K562 (cell line): ENCODE results near the gene ZNF613. TPM values are rescaled to one million over a fixed set of nuclear protein-coding genes. Genes with fewer than 3 reads are reported as not detected.

Source experiments
- CCNT2 ChIP-seq: IDR thresholded peaks from 2 replicates; pipeline ENCODE4 v1.6.1; 2011; ENCODE audit warnings: borderline replicate concordance, low read depth, mild to moderate bottlenecking, moderate library complexity, mixed read lengths, low read length; ENCODE audit not compliant: insufficient read length; ENCODE audit errors: extremely low read depth
- CTCFL ChIP-seq: IDR thresholded peaks from 2 replicates; pipeline ENCODE4 v1.6.1; 2011; ENCODE audit warnings: borderline replicate concordance, low read depth, mild to moderate bottlenecking, moderate library complexity, low read length; ENCODE audit not compliant: insufficient read depth, poor library complexity, severe bottlenecking
- DEAF1 ChIP-seq: fragments of 450-650 bp; formaldehyde crosslinking; IDR thresholded peaks from 2 replicates; pipeline ENCODE4 v1.4.0; 2020; ENCODE audit warnings: mild to moderate bottlenecking, moderate library complexity
- FOXJ2 ChIP-seq: fragments of 200-800 bp; sonication (Bioruptor generic); IDR thresholded peaks from 2 replicates; pipeline ENCODE4 v1.6.1; 2016; ENCODE audit warnings: missing genetic modification characterization, missing compliant biosample characterization
- LARP7 ChIP-seq: fragments of 450-650 bp; IDR thresholded peaks from 2 replicates; pipeline ENCODE4 v1.6.1; 2016
- NFXL1 ChIP-seq: fragments of 450-650 bp; formaldehyde crosslinking; IDR thresholded peaks from 2 replicates; pipeline ENCODE4 v1.4.0; 2021; ENCODE audit warnings: mild to moderate bottlenecking
- RERE ChIP-seq: sonication (generic); formaldehyde crosslinking; IDR thresholded peaks from 2 replicates; pipeline ENCODE4 v1.8.0; 2023; ENCODE audit warnings: missing genetic modification reagents, mild to moderate bottlenecking, borderline replicate concordance
- RUNX1 ChIP-seq: sonication (generic); IDR thresholded peaks from 2 replicates; pipeline ENCODE4 v1.6.1; 2016; ENCODE audit warnings: antibody characterized with exemption, low read depth
- SETDB1 ChIP-seq: IDR thresholded peaks from one replicate; pipeline ENCODE4 v1.6.1; 2012; ENCODE audit warnings: low read length, control low read depth, inconsistent platforms
- SMAD4 ChIP-seq: fragments of 250-450 bp; sonication (Bioruptor Pico); conservative IDR thresholded peaks from 2 replicates; pipeline ENCODE4 v1.8.0; 2021; ENCODE audit warnings: inconsistent platforms, mild to moderate bottlenecking, moderate library complexity
- TAL1 ChIP-seq: fragments of 450-650 bp; IDR thresholded peaks from 2 replicates; pipeline ENCODE4 v1.6.1; 2016; ENCODE audit warnings: mild to moderate bottlenecking
- TEAD4 ChIP-seq, 2 experiments: sonication (generic) in 1 of 2; formaldehyde crosslinking in 1 of 2; IDR thresholded peaks; 2 replicates each; pipeline versions ENCODE4 v1.6.1 to v1.8.0; 2012 to 2022; ENCODE audit warnings: borderline replicate concordance in 1 of 2, inconsistent platforms in 1 of 2, low read length in 1 of 2, mild to moderate bottlenecking in 1 of 2, missing genetic modification reagents in 1 of 2
- THRB ChIP-seq: fragments of 450-650 bp; formaldehyde crosslinking; conservative IDR thresholded peaks from 2 replicates; pipeline ENCODE4 v1.4.0; 2022; ENCODE audit warnings: mild to moderate bottlenecking, missing genetic modification characterization
- ZNF12 ChIP-seq: sonication (generic); formaldehyde crosslinking; IDR thresholded peaks from 2 replicates; pipeline ENCODE4 v1.4.0; 2020; ENCODE audit warnings: mild to moderate bottlenecking, missing genetic modification reagents
- ZNF696 ChIP-seq: fragments of 250-450 bp; sonication (Bioruptor Pico); conservative IDR thresholded peaks from 2 replicates; pipeline ENCODE4 v1.4.0; 2020; ENCODE audit warnings: mild to moderate bottlenecking, moderate library complexity
- polyA plus RNA-seq, 8 experiments: library from polyadenylated mRNA; depleted of rRNA in 4 of 8; stranded (reverse) in 5 of 8; unstranded in 3 of 8; fragments of >200 nt; fragmentation: Nextera tagmentation in 2 of 8; fragmentation: Illumina TruSeq in 1 of 8; extraction: Ambion mirVana in 2 of 8; extraction: Trizol in 1 of 8; gene quantifications; 2 replicates each; pipeline versions ENCODE4 v1.2.1 to v1.2.3, GENCODE V29; 2011 to 2014; ENCODE audit warnings: inconsistent platforms in 1 of 8, missing spikeins in 1 of 8
- total RNA-seq, 7 experiments: library from RNA; depleted of rRNA in 6 of 7; stranded (reverse); fragments of >200 nt in 6 of 7; fragmentation: Illumina TruSeq in 2 of 7; extraction: Trizol in 2 of 7; gene quantifications; 2 replicates each; pipeline versions ENCODE4 v1.2.1 to v1.2.3, GENCODE V29; 2011 to 2021; ENCODE audit warnings: low replicate concordance in 1 of 7

Gene ZNF613
- total and polyA plus RNA-seq, 9 of the 15 experiments (the other 6 are each of a cell fraction or from before 2014, with no cell fraction given): 2.1 to 4.5 (median 2.7) TPM

GRCh38 chr19:51904331-51905165 lies 22.7 kb upstream of the ZNF613 start, which contains the start of gene ZNF649 (continued):
- TF ChIP-seq RUNX1 (no peak), CCNT2 (no peak), CTCFL (peak; percentile 55), NFXL1 (CRISPR knock-in tag) (no peak), TAL1 (no peak), ZNF696 (CRISPR knock-in tag) (no peak), SETDB1 (no peak), LARP7 (no peak; the same call in 1 of the 2 replicates), DEAF1 (CRISPR knock-in tag) (no peak), ZNF12 (CRISPR knock-in tag) (peak; percentile 65; the same call in 1 of the 2 replicates), FOXJ2 (tag) (peak; percentile 72), THRB (CRISPR knock-in tag) (peak; percentile 75; the same call in 1 of the 2 replicates), RERE (CRISPR knock-in tag) (no peak), SMAD4 (peak; percentile 59; the same call in 1 of the 2 replicates), TEAD4 (IDR thresholded peaks at IDR 0.05; ENCODE audit: low read length) (peak; percentile 57; the same call in 1 of the 2 replicates), TEAD4 (CRISPR knock-in tag; IDR thresholded peaks at IDR 0.05; ENCODE audit: borderline replicate concordance) (no peak)
